GM23338 (cell line): ENCODE measurements around the gene PDE6H. TPM values are rescaled to one million over a fixed set of nuclear protein-coding genes. Genes with fewer than 3 reads are reported as not detected.

Source experiments
- ATAC-seq: fragments of 200-7000 bp; cut with Tn5 transposase; 3 replicates; pipeline ENCODE4 v1.9.1; 2020
- DNase-seq: peaks from one replicate; pipeline ENCODE4 v3.0.0-alpha.2; 2015; ENCODE audit warnings: low spot score
- H2AFZ ChIP-seq: fragments of 200-600 bp; sonication (generic); 2 replicates; pipeline ENCODE4 v1.8.0; 2016; ENCODE audit warnings: antibody characterized with exemption, mild to moderate bottlenecking, moderate library complexity
- H3F3A ChIP-seq: fragments of 200-600 bp; sonication (generic); replicated peaks from 2 replicates; pipeline ENCODE4 v1.8.0; 2017; ENCODE audit warnings: antibody characterized with exemption, mixed run types, low read depth
- H3K27ac ChIP-seq: fragments of 200-600 bp; sonication (generic); 2 replicates; pipeline ENCODE4 v1.6.1; 2016; ENCODE audit warnings: low read depth
- H3K27me3 ChIP-seq: fragments of 200-600 bp; sonication (generic); 2 replicates; pipeline ENCODE4 v1.8.0; 2016; ENCODE audit warnings: mild to moderate bottlenecking, mixed run types, moderate library complexity; ENCODE audit not compliant: insufficient read depth
- H3K36me3 ChIP-seq: fragments of 200-600 bp; sonication (generic); 2 replicates; pipeline ENCODE4 v1.8.0; 2016; ENCODE audit warnings: mild to moderate bottlenecking; ENCODE audit not compliant: insufficient read depth
- H3K4me1 ChIP-seq: fragments of 200-600 bp; sonication (generic); 2 replicates; pipeline ENCODE4 v1.8.0; 2016; ENCODE audit warnings: mild to moderate bottlenecking, moderate library complexity; ENCODE audit not compliant: insufficient read depth
- H3K4me2 ChIP-seq: fragments of 200-600 bp; sonication (generic); 2 replicates; pipeline ENCODE4 v1.7.1; 2017; ENCODE audit warnings: mixed run types
- H3K4me3 ChIP-seq: fragments of 200-600 bp; sonication (generic); 2 replicates; pipeline ENCODE4 v1.6.1; 2016; ENCODE audit warnings: mixed run types
- H3K79me2 ChIP-seq: fragments of 200-600 bp; sonication (generic); replicated peaks from 2 replicates; pipeline ENCODE4 v1.8.0; 2017; ENCODE audit warnings: mild to moderate bottlenecking; ENCODE audit not compliant: insufficient read depth
- H3K9me2 ChIP-seq: fragments of 200-600 bp; sonication (generic); 2 replicates; pipeline ENCODE4 v1.8.0; 2017; ENCODE audit not compliant: insufficient read depth
- H4K20me1 ChIP-seq: fragments of 200-600 bp; sonication (generic); replicated peaks from 2 replicates; pipeline ENCODE4 v1.8.0; 2017; ENCODE audit warnings: mild to moderate bottlenecking; ENCODE audit not compliant: insufficient read depth
- H3K27ac Mint-ChIP-seq: 2 replicates; pipeline ENCODE4 v1.8.0; 2020; ENCODE audit warnings: inconsistent platforms, mild to moderate bottlenecking, moderate library complexity, mixed read lengths
- H3K27me3 Mint-ChIP-seq: 3 replicates; pipeline ENCODE4 v1.8.0; 2022; ENCODE audit warnings: low read depth, mild to moderate bottlenecking, moderate library complexity, mixed read lengths, inconsistent platforms; ENCODE audit not compliant: insufficient read depth, poor library complexity
- H3K36me3 Mint-ChIP-seq: 3 replicates; pipeline ENCODE4 v1.8.0; 2021; ENCODE audit warnings: low read depth, mild to moderate bottlenecking, inconsistent platforms, moderate library complexity, mixed read lengths
- H3K4me1 Mint-ChIP-seq: 3 replicates; pipeline ENCODE4 v1.8.0; 2020; ENCODE audit warnings: mild to moderate bottlenecking, inconsistent platforms, mixed read lengths
- H3K4me3 Mint-ChIP-seq: 3 replicates; pipeline ENCODE4 v1.8.0; 2021; ENCODE audit warnings: moderate library complexity, mild to moderate bottlenecking, inconsistent platforms, mixed read lengths
- H3K9me3 Mint-ChIP-seq: 3 replicates; pipeline ENCODE4 v1.8.0; 2020; ENCODE audit warnings: moderate library complexity, mild to moderate bottlenecking, inconsistent platforms, mixed read lengths
- CTCF ChIP-seq, 2 experiments: fragments of 200-600 bp in 1 of 2; sonication (generic) in 1 of 2; conservative IDR thresholded peaks; 2 replicates each; pipeline versions ENCODE4 v1.5.1 to v1.6.1; 2016 to 2017; ENCODE audit warnings: antibody characterized with exemption in 2 of 2, low read depth in 2 of 2, mild to moderate bottlenecking in 2 of 2, moderate library complexity in 1 of 2
- ETS1 ChIP-seq: IDR thresholded peaks from 2 replicates; pipeline ENCODE4 v1.6.1; 2016; ENCODE audit warnings: antibody characterized with exemption
- EZH2 ChIP-seq: fragments of 200-600 bp; sonication (generic); IDR thresholded peaks from one replicate; pipeline ENCODE4 v1.8.0; 2017; ENCODE audit warnings: antibody characterized with exemption, mild to moderate bottlenecking, low read depth; ENCODE audit not compliant: unreplicated experiment
- JUNB ChIP-seq: IDR thresholded peaks from one replicate; pipeline ENCODE4 v1.6.1; 2016; ENCODE audit warnings: antibody characterized with exemption; ENCODE audit not compliant: unreplicated experiment
- NANOG ChIP-seq: IDR thresholded peaks from 2 replicates; pipeline ENCODE4 v1.6.1; 2016; ENCODE audit warnings: antibody characterized with exemption, borderline replicate concordance
- POLR2AphosphoS5 ChIP-seq: IDR thresholded peaks from 2 replicates; pipeline ENCODE4 v1.6.1; 2016; ENCODE audit warnings: antibody characterized with exemption, low read depth
- STAT1 ChIP-seq: IDR thresholded peaks from one replicate; pipeline ENCODE4 v1.6.1; 2016; ENCODE audit warnings: antibody characterized with exemption; ENCODE audit not compliant: unreplicated experiment
- ZNF114 ChIP-seq: fragments of 250-450 bp; sonication (Bioruptor Pico); IDR thresholded peaks from 2 replicates; pipeline ENCODE4 v1.5.0; 2020; ENCODE audit warnings: mild to moderate bottlenecking, moderate library complexity
- ZNF462 ChIP-seq: fragments of 250-450 bp; sonication (Bioruptor Pico); IDR thresholded peaks from 2 replicates; pipeline ENCODE4 v1.5.0; 2020; ENCODE audit warnings: mild to moderate bottlenecking, moderate library complexity
- polyA plus RNA-seq: library from polyadenylated mRNA; unstranded; fragments of >200 nt; fragmentation: Nextera tagmentation; extraction: Ambion mirVana; gene quantifications from 2 replicates; pipeline ENCODE4 v1.2.1, GENCODE V29; 2016
- total RNA-seq: library from RNA; depleted of rRNA; stranded (reverse); fragments of >200 nt; shearing (Covaris generic); gene quantifications from 2 replicates; pipeline ENCODE4 v1.2.3, GENCODE V29; 2014
- TF ChIP-seq, protein P1 (sequence below): IDR thresholded peaks from one replicate; pipeline ENCODE4 v1.6.1; 2018; ENCODE audit warnings: antibody characterized with exemption; ENCODE audit not compliant: unreplicated experiment

Gene PDE6H
- total and polyA plus RNA-seq, 2 experiments from 2014 or later, result not detected

DNA sequence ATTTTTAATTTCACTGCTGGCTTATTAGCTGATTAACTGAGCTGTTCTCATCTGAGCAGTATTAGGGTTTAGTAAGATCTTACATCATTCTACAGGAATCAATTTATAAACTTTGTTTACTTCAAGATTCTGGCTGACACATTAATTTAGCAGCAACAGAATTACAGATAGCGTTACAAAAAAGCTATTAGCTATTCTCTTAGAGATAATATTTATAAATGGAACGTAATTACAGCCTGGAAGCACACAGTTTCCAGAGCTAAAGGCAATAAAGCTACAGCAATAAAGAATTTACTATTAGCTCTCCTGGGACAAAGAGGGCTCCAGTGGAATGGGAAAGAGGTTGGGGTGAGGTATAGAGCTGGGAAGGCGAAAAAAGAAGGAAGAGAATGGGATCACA, 34.7 kb downstream of the PDE6H start:
- no peak overlapping the region for H3K4me2 ChIP-seq
- Mint-ChIP-seq H3K36me3 (no peaks in the 10 kb centered on the region), H3K27ac (no peak overlapping the region), H3K9me3 (no peaks in the 10 kb centered on the region), H3K27me3 (no peaks in the 10 kb centered on the region), H3K4me3 (no peak overlapping the region), H3K4me1 (no peaks in the 10 kb centered on the region)
- H3K79me2 ChIP-seq, result no peaks in the 10 kb centered on the region
- TF ChIP-seq NANOG (no peak), JUNB (no peak), ZNF462 (CRISPR knock-in tag) (no peak), EZH2 (no peak), CTCF (conservative IDR thresholded peaks at IDR 0.05; ENCODE audit: low read depth in 2 of 2) (no peak), ZNF114 (no peak), STAT1 (no peak), ETS1 (no peak), POLR2AphosphoS5 (no peak)
- TF ChIP-seq, protein P1, sequence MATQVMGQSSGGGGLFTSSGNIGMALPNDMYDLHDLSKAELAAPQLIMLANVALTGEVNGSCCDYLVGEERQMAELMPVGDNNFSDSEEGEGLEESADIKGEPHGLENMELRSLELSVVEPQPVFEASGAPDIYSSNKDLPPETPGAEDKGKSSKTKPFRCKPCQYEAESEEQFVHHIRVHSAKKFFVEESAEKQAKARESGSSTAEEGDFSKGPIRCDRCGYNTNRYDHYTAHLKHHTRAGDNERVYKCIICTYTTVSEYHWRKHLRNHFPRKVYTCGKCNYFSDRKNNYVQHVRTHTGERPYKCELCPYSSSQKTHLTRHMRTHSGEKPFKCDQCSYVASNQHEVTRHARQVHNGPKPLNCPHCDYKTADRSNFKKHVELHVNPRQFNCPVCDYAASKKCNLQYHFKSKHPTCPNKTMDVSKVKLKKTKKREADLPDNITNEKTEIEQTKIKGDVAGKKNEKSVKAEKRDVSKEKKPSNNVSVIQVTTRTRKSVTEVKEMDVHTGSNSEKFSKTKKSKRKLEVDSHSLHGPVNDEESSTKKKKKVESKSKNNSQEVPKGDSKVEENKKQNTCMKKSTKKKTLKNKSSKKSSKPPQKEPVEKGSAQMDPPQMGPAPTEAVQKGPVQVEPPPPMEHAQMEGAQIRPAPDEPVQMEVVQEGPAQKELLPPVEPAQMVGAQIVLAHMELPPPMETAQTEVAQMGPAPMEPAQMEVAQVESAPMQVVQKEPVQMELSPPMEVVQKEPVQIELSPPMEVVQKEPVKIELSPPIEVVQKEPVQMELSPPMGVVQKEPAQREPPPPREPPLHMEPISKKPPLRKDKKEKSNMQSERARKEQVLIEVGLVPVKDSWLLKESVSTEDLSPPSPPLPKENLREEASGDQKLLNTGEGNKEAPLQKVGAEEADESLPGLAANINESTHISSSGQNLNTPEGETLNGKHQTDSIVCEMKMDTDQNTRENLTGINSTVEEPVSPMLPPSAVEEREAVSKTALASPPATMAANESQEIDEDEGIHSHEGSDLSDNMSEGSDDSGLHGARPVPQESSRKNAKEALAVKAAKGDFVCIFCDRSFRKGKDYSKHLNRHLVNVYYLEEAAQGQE, result no peak
- H3K4me1 ChIP-seq, result no peaks in the 10 kb centered on the region
- H3K4me3 ChIP-seq, result no peak overlapping the region
- no peak overlapping the region for H3K27ac ChIP-seq
- H3K36me3 ChIP-seq, result no peaks in the 10 kb centered on the region
- ATAC-seq, result no peak
- no peak for DNase-seq
- H2AFZ ChIP-seq, result no peak overlapping the region
- H4K20me1 ChIP-seq, result no peaks in the 10 kb centered on the region
- H3K27me3 ChIP-seq, result no peaks in the 10 kb centered on the region
- 0 out of 2 replicates have a peak, but pooled peaks cover 5% of the 10 kb centered on the region for H3K9me2 ChIP-seq
- H3F3A ChIP-seq, result no peaks in the 10 kb centered on the region
